WTC11 (cell line): Measurements from ENCODE around the gene GZMM. TPM values are rescaled to one million over a fixed set of nuclear protein-coding genes. Genes with fewer than 3 reads are reported as not detected.

Experiments
- ATF1 ChIP-seq: sonication (generic); formaldehyde crosslinking; IDR thresholded peaks from 2 replicates; pipeline ENCODE4 v1.8.1; 2023; ENCODE audit warnings: mild to moderate bottlenecking, moderate library complexity, missing genetic modification reagents
- CREB1 ChIP-seq: sonication (generic); formaldehyde crosslinking; IDR thresholded peaks from 2 replicates; pipeline ENCODE4 v1.8.0; 2023; ENCODE audit warnings: mild to moderate bottlenecking, missing genetic modification reagents
- ELF4 ChIP-seq: sonication (generic); formaldehyde crosslinking; IDR thresholded peaks from 2 replicates; pipeline ENCODE4 v1.8.1; 2022; ENCODE audit warnings: low read depth, mild to moderate bottlenecking, moderate library complexity, missing genetic modification reagents
- EMX1 ChIP-seq: fragments of 250-450 bp; sonication (Bioruptor Pico); IDR thresholded peaks from 2 replicates; pipeline ENCODE4 v1.8.0; 2021; ENCODE audit warnings: mild to moderate bottlenecking
- FOXJ3 ChIP-seq: sonication (generic); formaldehyde crosslinking; IDR thresholded peaks from 2 replicates; pipeline ENCODE4 v1.9.0; 2021; ENCODE audit warnings: missing genetic modification reagents, mild to moderate bottlenecking, borderline replicate concordance
- FOXK1 ChIP-seq: sonication (generic); formaldehyde crosslinking; IDR thresholded peaks from 2 replicates; pipeline ENCODE4 v1.8.0; 2022; ENCODE audit warnings: mild to moderate bottlenecking, moderate library complexity, missing genetic modification reagents
- JAZF1 ChIP-seq: fragments of 250-450 bp; sonication (Bioruptor Pico); IDR thresholded peaks from 2 replicates; pipeline ENCODE4 v1.9.0; 2021; ENCODE audit warnings: moderate library complexity, mild to moderate bottlenecking, inconsistent platforms
- JUN ChIP-seq: sonication (generic); formaldehyde crosslinking; IDR thresholded peaks from 2 replicates; pipeline ENCODE4 v1.8.0; 2023; ENCODE audit warnings: mild to moderate bottlenecking, missing genetic modification reagents
- KAT7 ChIP-seq: sonication (generic); formaldehyde crosslinking; IDR thresholded peaks from 2 replicates; pipeline ENCODE4 v1.8.1; 2023; ENCODE audit warnings: missing genetic modification reagents, mild to moderate bottlenecking, borderline replicate concordance
- NFE2L1 ChIP-seq: sonication (generic); formaldehyde crosslinking; IDR thresholded peaks from 2 replicates; pipeline ENCODE4 v1.8.1; 2023; ENCODE audit warnings: missing genetic modification reagents
- SP1 ChIP-seq: sonication (generic); formaldehyde crosslinking; conservative IDR thresholded peaks from 2 replicates; pipeline ENCODE4 v1.8.1; 2022; ENCODE audit warnings: missing genetic modification reagents
- TP53 ChIP-seq: sonication (generic); formaldehyde crosslinking; IDR thresholded peaks from 2 replicates; pipeline ENCODE4 v1.8.1; 2023; ENCODE audit warnings: mild to moderate bottlenecking, missing genetic modification reagents
- ZNF138 ChIP-seq: sonication (generic); formaldehyde crosslinking; conservative IDR thresholded peaks from 2 replicates; pipeline ENCODE4 v1.8.1; 2022; ENCODE audit warnings: mild to moderate bottlenecking, moderate library complexity, missing genetic modification reagents
- ZNF219 ChIP-seq: sonication (generic); formaldehyde crosslinking; IDR thresholded peaks from 2 replicates; pipeline ENCODE4 v1.8.0; 2023; ENCODE audit warnings: missing genetic modification reagents, mild to moderate bottlenecking, borderline replicate concordance
- ZNF232 ChIP-seq: sonication (generic); formaldehyde crosslinking; IDR thresholded peaks from 2 replicates; pipeline ENCODE4 v1.8.0; 2022; ENCODE audit warnings: mild to moderate bottlenecking, missing genetic modification reagents
- ZNF317 ChIP-seq: sonication (generic); formaldehyde crosslinking; IDR thresholded peaks from 2 replicates; pipeline ENCODE4 v1.8.1; 2023; ENCODE audit warnings: low read depth, mild to moderate bottlenecking, moderate library complexity, missing genetic modification reagents, borderline replicate concordance
- total RNA-seq: library from RNA; stranded (reverse); gene quantifications from 3 replicates; pipeline ENCODE4 v1.2.3, GENCODE V29; 2021
- TF ChIP-seq, protein P1 (sequence below): sonication (generic); formaldehyde crosslinking; IDR thresholded peaks from 2 replicates; pipeline ENCODE4 v1.8.1; 2022; ENCODE audit warnings: missing genetic modification reagents, borderline replicate concordance
- TF ChIP-seq, protein P2 (sequence below): sonication (generic); formaldehyde crosslinking; IDR thresholded peaks from 2 replicates; pipeline ENCODE4 v1.8.0; 2023; ENCODE audit warnings: mild to moderate bottlenecking, missing genetic modification reagents
- TF ChIP-seq, protein P3 (sequence below): sonication (generic); formaldehyde crosslinking; IDR thresholded peaks from 2 replicates; pipeline ENCODE4 v1.8.0; 2022; ENCODE audit warnings: missing genetic modification reagents
- TF ChIP-seq, protein P4 (sequence below): sonication (generic); formaldehyde crosslinking; IDR thresholded peaks from 2 replicates; pipeline ENCODE4 v1.8.1; 2023; ENCODE audit warnings: mild to moderate bottlenecking, moderate library complexity, missing genetic modification reagents
- TF ChIP-seq, protein P5 (sequence below): fragments of 250-450 bp; sonication (Bioruptor Pico); IDR thresholded peaks from 2 replicates; pipeline ENCODE4 v2.1.2; 2022; ENCODE audit warnings: mild to moderate bottlenecking, moderate library complexity
- TF ChIP-seq, protein P6 (sequence below): sonication (generic); formaldehyde crosslinking; IDR thresholded peaks from 2 replicates; pipeline ENCODE4 v1.8.1; 2022; ENCODE audit warnings: low read depth, mild to moderate bottlenecking, moderate library complexity, missing genetic modification reagents, borderline replicate concordance
- TF ChIP-seq, protein P7 (sequence below): sonication (generic); formaldehyde crosslinking; IDR thresholded peaks from 2 replicates; pipeline ENCODE4 v1.8.1; 2022; ENCODE audit warnings: low read depth, missing genetic modification reagents, borderline replicate concordance
- TF ChIP-seq, protein P8 (sequence below): sonication (generic); formaldehyde crosslinking; IDR thresholded peaks from 2 replicates; pipeline ENCODE4 v1.8.1; 2023; ENCODE audit warnings: mild to moderate bottlenecking, missing genetic modification reagents, moderate library complexity

GZMM gene
- total RNA-seq, 1 experiment from 2014 or later, result 0.68 TPM

DNA sequence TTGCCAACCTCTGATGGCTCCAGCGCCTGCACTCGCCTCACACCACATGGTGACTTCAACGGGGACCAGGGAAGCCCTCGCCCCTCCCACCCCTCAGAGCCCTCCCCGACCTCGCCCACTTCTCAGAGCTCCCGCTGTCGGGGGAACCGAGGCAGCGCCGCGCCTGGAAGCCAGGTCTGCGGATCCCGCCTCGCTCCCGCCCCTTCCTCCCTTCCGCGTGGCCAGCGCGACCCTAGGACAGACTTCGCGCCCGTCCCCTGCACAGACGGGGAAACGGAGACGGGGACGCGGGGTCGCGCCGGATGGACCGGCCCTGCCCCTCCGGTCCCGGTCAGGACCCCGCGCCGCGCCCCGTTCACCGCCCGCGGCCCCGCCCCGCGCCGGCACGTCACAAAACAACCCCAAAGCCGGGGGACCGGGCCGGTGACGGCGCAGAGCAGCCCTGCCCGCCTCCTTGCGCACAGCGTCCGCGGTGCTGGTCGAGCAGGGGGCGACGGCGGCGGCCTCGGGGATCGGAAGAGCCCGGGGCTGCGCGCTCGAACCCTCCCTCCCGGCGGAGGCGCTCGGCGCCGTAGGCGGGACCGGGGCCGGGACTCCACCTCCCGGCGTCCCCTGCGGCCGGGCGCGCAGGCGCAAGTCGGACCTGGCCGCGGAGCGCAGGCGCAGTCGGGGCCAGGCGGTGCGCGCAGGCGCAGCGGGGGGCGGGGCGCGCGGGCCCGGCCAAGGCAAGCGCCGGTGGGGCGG is 12.7 kb upstream of the GZMM start (continued):
- TF ChIP-seq, protein P1, sequence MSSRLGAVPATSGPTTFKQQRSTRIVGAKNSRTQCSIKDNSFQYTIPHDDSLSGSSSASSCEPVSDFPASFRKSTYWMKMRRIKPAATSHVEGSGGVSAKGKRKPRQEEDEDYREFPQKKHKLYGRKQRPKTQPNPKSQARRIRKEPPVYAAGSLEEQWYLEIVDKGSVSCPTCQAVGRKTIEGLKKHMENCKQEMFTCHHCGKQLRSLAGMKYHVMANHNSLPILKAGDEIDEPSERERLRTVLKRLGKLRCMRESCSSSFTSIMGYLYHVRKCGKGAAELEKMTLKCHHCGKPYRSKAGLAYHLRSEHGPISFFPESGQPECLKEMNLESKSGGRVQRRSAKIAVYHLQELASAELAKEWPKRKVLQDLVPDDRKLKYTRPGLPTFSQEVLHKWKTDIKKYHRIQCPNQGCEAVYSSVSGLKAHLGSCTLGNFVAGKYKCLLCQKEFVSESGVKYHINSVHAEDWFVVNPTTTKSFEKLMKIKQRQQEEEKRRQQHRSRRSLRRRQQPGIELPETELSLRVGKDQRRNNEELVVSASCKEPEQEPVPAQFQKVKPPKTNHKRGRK (CRISPR knock-in tag), result no peak
- TF ChIP-seq JAZF1 (CRISPR knock-in tag) (no peak), NFE2L1 (peak; percentile 75; the same call in 1 of the 2 replicates), TP53 (CRISPR knock-in tag) (no peak), ZNF138 (CRISPR knock-in tag) (no peak), CREB1 (0 out of 2 replicates have a peak, but pooled peaks have one; percentile 30), SP1 (CRISPR knock-in tag) (0 out of 2 replicates have a peak, but pooled peaks have one; percentile 5), ATF1 (CRISPR knock-in tag) (no peak), JUN (no peak), KAT7 (CRISPR knock-in tag) (peak; percentile 43; the same call in 1 of the 2 replicates), EMX1 (no peak), FOXK1 (CRISPR knock-in tag) (peak; percentile 44), ZNF232 (CRISPR knock-in tag) (0 out of 2 replicates have a peak, but pooled peaks have one; percentile 35), FOXJ3 (CRISPR knock-in tag) (no peak), ZNF219 (CRISPR knock-in tag) (no peak), ELF4 (CRISPR knock-in tag) (no peak), ZNF317 (CRISPR knock-in tag) (no peak)
- TF ChIP-seq, protein P2, sequence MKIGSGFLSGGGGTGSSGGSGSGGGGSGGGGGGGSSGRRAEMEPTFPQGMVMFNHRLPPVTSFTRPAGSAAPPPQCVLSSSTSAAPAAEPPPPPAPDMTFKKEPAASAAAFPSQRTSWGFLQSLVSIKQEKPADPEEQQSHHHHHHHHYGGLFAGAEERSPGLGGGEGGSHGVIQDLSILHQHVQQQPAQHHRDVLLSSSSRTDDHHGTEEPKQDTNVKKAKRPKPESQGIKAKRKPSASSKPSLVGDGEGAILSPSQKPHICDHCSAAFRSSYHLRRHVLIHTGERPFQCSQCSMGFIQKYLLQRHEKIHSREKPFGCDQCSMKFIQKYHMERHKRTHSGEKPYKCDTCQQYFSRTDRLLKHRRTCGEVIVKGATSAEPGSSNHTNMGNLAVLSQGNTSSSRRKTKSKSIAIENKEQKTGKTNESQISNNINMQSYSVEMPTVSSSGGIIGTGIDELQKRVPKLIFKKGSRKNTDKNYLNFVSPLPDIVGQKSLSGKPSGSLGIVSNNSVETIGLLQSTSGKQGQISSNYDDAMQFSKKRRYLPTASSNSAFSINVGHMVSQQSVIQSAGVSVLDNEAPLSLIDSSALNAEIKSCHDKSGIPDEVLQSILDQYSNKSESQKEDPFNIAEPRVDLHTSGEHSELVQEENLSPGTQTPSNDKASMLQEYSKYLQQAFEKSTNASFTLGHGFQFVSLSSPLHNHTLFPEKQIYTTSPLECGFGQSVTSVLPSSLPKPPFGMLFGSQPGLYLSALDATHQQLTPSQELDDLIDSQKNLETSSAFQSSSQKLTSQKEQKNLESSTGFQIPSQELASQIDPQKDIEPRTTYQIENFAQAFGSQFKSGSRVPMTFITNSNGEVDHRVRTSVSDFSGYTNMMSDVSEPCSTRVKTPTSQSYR (CRISPR knock-in tag), result peak; percentile 72
- TF ChIP-seq, protein P3, sequence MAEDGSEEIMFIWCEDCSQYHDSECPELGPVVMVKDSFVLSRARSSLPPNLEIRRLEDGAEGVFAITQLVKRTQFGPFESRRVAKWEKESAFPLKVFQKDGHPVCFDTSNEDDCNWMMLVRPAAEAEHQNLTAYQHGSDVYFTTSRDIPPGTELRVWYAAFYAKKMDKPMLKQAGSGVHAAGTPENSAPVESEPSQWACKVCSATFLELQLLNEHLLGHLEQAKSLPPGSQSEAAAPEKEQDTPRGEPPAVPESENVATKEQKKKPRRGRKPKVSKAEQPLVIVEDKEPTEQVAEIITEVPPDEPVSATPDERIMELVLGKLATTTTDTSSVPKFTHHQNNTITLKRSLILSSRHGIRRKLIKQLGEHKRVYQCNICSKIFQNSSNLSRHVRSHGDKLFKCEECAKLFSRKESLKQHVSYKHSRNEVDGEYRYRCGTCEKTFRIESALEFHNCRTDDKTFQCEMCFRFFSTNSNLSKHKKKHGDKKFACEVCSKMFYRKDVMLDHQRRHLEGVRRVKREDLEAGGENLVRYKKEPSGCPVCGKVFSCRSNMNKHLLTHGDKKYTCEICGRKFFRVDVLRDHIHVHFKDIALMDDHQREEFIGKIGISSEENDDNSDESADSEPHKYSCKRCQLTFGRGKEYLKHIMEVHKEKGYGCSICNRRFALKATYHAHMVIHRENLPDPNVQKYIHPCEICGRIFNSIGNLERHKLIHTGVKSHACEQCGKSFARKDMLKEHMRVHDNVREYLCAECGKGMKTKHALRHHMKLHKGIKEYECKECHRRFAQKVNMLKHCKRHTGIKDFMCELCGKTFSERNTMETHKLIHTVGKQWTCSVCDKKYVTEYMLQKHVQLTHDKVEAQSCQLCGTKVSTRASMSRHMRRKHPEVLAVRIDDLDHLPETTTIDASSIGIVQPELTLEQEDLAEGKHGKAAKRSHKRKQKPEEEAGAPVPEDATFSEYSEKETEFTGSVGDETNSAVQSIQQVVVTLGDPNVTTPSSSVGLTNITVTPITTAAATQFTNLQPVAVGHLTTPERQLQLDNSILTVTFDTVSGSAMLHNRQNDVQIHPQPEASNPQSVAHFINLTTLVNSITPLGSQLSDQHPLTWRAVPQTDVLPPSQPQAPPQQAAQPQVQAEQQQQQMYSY, result no peak
- TF ChIP-seq, protein P4, sequence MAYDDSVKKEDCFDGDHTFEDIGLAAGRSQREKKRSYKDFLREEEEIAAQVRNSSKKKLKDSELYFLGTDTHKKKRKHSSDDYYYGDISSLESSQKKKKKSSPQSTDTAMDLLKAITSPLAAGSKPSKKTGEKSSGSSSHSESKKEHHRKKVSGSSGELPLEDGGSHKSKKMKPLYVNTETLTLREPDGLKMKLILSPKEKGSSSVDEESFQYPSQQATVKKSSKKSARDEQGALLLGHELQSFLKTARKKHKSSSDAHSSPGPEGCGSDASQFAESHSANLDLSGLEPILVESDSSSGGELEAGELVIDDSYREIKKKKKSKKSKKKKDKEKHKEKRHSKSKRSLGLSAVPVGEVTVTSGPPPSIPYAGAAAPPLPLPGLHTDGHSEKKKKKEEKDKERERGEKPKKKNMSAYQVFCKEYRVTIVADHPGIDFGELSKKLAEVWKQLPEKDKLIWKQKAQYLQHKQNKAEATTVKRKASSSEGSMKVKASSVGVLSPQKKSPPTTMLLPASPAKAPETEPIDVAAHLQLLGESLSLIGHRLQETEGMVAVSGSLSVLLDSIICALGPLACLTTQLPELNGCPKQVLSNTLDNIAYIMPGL (CRISPR knock-in tag), result peak; percentile 85
- TF ChIP-seq, protein P5, sequence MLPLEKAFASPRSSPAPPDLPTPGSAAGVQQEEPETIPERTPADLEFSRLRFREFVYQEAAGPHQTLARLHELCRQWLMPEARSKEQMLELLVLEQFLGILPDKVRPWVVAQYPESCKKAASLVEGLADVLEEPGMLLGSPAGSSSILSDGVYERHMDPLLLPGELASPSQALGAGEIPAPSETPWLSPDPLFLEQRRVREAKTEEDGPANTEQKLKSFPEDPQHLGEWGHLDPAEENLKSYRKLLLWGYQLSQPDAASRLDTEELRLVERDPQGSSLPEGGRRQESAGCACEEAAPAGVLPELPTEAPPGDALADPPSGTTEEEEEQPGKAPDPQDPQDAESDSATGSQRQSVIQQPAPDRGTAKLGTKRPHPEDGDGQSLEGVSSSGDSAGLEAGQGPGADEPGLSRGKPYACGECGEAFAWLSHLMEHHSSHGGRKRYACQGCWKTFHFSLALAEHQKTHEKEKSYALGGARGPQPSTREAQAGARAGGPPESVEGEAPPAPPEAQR, result no peak
- TF ChIP-seq, protein P6, sequence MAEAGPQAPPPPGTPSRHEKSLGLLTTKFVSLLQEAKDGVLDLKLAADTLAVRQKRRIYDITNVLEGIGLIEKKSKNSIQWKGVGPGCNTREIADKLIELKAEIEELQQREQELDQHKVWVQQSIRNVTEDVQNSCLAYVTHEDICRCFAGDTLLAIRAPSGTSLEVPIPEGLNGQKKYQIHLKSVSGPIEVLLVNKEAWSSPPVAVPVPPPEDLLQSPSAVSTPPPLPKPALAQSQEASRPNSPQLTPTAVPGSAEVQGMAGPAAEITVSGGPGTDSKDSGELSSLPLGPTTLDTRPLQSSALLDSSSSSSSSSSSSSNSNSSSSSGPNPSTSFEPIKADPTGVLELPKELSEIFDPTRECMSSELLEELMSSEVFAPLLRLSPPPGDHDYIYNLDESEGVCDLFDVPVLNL, result no peak
- TF ChIP-seq, protein P7, sequence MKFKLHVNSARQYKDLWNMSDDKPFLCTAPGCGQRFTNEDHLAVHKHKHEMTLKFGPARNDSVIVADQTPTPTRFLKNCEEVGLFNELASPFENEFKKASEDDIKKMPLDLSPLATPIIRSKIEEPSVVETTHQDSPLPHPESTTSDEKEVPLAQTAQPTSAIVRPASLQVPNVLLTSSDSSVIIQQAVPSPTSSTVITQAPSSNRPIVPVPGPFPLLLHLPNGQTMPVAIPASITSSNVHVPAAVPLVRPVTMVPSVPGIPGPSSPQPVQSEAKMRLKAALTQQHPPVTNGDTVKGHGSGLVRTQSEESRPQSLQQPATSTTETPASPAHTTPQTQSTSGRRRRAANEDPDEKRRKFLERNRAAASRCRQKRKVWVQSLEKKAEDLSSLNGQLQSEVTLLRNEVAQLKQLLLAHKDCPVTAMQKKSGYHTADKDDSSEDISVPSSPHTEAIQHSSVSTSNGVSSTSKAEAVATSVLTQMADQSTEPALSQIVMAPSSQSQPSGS (CRISPR knock-in tag), result no peak
- TF ChIP-seq, protein P8, sequence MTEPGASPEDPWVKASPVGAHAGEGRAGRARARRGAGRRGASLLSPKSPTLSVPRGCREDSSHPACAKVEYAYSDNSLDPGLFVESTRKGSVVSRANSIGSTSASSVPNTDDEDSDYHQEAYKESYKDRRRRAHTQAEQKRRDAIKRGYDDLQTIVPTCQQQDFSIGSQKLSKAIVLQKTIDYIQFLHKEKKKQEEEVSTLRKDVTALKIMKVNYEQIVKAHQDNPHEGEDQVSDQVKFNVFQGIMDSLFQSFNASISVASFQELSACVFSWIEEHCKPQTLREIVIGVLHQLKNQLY (CRISPR knock-in tag), result no peak
